ENCODE results near the gene LMBR1.

DNA sequence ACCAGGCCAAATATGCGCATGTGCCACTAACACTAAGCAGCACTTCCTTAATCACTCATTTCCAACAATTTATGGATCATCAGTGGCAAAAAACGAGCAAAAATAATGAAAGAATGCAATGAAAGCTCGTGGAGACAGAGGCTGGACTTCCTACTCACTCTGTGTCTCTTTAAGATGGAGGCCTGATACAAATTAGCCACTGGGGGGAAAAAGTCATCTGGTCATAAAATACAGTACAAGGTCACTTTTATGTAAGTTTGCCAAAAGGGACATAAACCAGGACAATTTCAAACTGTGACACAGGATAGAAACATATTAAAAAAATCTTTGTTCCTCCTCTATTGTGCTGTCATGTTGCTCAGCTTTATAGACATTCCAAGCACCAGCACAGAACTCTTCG, 101.7 kb downstream of the LMBR1 start:
- TF ChIP-seq, protein P1, sequence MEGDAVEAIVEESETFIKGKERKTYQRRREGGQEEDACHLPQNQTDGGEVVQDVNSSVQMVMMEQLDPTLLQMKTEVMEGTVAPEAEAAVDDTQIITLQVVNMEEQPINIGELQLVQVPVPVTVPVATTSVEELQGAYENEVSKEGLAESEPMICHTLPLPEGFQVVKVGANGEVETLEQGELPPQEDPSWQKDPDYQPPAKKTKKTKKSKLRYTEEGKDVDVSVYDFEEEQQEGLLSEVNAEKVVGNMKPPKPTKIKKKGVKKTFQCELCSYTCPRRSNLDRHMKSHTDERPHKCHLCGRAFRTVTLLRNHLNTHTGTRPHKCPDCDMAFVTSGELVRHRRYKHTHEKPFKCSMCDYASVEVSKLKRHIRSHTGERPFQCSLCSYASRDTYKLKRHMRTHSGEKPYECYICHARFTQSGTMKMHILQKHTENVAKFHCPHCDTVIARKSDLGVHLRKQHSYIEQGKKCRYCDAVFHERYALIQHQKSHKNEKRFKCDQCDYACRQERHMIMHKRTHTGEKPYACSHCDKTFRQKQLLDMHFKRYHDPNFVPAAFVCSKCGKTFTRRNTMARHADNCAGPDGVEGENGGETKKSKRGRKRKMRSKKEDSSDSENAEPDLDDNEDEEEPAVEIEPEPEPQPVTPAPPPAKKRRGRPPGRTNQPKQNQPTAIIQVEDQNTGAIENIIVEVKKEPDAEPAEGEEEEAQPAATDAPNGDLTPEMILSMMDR (IDR thresholded peaks at IDR 0.05): peak in 3 of 6 experiments; percentile 18 to 22 (median 20)
- TF ChIP-seq POLR2A (IDR thresholded peaks at IDR 0.05): no peak
